Measurements from ENCODE around the gene MDN1.

GRCh38 chr6:89675949-89676748 is 143.4 kb downstream of the MDN1 start:
- no peak for TF ChIP-seq CTCF (IDR thresholded peaks at IDR 0.05; ENCODE audit: control extremely low read depth in 1 of 3, insufficient read depth in 1 of 3, low read depth in 1 of 3, low read length in 3 of 3)
- TF ChIP-seq MAFK (IDR thresholded peaks at IDR 0.05; ENCODE audit: low read depth, low read length) = no peak
- TF ChIP-seq SP1 (IDR thresholded peaks at IDR 0.05; ENCODE audit: low read depth, low read length) = no peak
- no peak for TF ChIP-seq EGR1 (IDR thresholded peaks at IDR 0.05; ENCODE audit: borderline replicate concordance, low read depth, low read length)
- no peak for TF ChIP-seq POLR2A (IDR thresholded peaks at IDR 0.05; ENCODE audit: control extremely low read depth in 1 of 2, low read depth in 2 of 2, low read length in 2 of 2)
- no peak for TF ChIP-seq JUN (IDR thresholded peaks at IDR 0.05; ENCODE audit: low read depth, low read length)
- TF ChIP-seq EP300 (IDR thresholded peaks at IDR 0.05; ENCODE audit: borderline replicate concordance in 1 of 2, low read depth in 2 of 2, low read length in 2 of 2) = no peak
- TF ChIP-seq, protein P1, sequence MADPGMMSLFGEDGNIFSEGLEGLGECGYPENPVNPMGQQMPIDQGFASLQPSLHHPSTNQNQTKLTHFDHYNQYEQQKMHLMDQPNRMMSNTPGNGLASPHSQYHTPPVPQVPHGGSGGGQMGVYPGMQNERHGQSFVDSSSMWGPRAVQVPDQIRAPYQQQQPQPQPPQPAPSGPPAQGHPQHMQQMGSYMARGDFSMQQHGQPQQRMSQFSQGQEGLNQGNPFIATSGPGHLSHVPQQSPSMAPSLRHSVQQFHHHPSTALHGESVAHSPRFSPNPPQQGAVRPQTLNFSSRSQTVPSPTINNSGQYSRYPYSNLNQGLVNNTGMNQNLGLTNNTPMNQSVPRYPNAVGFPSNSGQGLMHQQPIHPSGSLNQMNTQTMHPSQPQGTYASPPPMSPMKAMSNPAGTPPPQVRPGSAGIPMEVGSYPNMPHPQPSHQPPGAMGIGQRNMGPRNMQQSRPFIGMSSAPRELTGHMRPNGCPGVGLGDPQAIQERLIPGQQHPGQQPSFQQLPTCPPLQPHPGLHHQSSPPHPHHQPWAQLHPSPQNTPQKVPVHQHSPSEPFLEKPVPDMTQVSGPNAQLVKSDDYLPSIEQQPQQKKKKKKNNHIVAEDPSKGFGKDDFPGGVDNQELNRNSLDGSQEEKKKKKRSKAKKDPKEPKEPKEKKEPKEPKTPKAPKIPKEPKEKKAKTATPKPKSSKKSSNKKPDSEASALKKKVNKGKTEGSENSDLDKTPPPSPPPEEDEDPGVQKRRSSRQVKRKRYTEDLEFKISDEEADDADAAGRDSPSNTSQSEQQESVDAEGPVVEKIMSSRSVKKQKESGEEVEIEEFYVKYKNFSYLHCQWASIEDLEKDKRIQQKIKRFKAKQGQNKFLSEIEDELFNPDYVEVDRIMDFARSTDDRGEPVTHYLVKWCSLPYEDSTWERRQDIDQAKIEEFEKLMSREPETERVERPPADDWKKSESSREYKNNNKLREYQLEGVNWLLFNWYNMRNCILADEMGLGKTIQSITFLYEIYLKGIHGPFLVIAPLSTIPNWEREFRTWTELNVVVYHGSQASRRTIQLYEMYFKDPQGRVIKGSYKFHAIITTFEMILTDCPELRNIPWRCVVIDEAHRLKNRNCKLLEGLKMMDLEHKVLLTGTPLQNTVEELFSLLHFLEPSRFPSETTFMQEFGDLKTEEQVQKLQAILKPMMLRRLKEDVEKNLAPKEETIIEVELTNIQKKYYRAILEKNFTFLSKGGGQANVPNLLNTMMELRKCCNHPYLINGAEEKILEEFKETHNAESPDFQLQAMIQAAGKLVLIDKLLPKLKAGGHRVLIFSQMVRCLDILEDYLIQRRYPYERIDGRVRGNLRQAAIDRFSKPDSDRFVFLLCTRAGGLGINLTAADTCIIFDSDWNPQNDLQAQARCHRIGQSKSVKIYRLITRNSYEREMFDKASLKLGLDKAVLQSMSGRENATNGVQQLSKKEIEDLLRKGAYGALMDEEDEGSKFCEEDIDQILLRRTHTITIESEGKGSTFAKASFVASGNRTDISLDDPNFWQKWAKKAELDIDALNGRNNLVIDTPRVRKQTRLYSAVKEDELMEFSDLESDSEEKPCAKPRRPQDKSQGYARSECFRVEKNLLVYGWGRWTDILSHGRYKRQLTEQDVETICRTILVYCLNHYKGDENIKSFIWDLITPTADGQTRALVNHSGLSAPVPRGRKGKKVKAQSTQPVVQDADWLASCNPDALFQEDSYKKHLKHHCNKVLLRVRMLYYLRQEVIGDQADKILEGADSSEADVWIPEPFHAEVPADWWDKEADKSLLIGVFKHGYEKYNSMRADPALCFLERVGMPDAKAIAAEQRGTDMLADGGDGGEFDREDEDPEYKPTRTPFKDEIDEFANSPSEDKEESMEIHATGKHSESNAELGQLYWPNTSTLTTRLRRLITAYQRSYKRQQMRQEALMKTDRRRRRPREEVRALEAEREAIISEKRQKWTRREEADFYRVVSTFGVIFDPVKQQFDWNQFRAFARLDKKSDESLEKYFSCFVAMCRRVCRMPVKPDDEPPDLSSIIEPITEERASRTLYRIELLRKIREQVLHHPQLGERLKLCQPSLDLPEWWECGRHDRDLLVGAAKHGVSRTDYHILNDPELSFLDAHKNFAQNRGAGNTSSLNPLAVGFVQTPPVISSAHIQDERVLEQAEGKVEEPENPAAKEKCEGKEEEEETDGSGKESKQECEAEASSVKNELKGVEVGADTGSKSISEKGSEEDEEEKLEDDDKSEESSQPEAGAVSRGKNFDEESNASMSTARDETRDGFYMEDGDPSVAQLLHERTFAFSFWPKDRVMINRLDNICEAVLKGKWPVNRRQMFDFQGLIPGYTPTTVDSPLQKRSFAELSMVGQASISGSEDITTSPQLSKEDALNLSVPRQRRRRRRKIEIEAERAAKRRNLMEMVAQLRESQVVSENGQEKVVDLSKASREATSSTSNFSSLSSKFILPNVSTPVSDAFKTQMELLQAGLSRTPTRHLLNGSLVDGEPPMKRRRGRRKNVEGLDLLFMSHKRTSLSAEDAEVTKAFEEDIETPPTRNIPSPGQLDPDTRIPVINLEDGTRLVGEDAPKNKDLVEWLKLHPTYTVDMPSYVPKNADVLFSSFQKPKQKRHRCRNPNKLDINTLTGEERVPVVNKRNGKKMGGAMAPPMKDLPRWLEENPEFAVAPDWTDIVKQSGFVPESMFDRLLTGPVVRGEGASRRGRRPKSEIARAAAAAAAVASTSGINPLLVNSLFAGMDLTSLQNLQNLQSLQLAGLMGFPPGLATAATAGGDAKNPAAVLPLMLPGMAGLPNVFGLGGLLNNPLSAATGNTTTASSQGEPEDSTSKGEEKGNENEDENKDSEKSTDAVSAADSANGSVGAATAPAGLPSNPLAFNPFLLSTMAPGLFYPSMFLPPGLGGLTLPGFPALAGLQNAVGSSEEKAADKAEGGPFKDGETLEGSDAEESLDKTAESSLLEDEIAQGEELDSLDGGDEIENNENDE (IDR thresholded peaks at IDR 0.05; ENCODE audit: insufficient replicate concordance, low read length) = no peak
- TF ChIP-seq CBX5 (IDR thresholded peaks at IDR 0.05; ENCODE audit: low read depth, low read length) = no peak
- TF ChIP-seq GABPA (IDR thresholded peaks at IDR 0.05; ENCODE audit: borderline replicate concordance, insufficient read depth, low read length) = no peak
